DMS53 (cell line): ENCODE data around the gene FCHSD2.
"Not testable (repeated sequence)": the region's sequence is repeated elsewhere in the genome, so short reads cannot be mapped to it uniquely, and the experiment has no call there.

Source experiments
- DNase-seq: peaks from one replicate; lab custom pipeline; 2025; lab: John Stamatoyannopoulos, UW

The FCHSD2 gene

DNA sequence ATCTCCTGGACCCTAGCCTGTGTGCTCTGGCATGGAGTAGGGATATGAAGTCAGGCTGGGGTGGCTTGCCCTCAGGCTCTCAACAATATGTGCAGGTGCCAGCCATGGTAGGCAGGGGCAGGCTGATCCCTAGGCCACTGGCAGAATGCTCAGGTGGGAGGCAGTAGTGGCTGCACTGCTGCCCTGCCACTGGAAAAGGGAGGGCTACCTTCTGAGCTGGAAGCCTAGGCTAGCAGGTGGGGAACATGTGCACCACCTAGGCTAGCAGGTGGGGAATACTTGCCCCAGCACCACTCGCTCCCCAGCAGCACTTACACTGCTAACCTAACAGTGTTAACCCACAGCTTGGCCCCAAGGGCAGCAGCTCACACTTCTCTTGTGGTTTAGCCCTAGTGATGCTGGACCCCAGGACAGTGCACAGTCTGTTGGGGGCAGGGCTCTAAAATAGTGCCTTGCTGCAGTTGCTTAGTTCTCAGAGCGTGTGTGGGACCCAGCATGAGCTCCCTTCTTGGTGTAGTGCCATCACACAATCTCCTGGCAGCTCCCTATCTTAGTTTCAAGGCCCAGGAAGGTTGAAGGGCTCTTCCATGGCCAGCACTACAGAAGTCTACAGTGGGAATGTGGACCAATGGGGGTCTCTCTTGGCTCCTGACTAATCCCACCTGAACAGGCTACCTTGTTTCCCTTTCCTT lies 130.8 kb downstream of the FCHSD2 start:
- DNase-seq: no peak

GRCh38 chr11:73009972-73010371 lies 132.1 kb downstream of the FCHSD2 start:
- no peak for DNase-seq

- DNase-seq: no peak
These were observed 138.0 kb downstream of the FCHSD2 start for GRCh38 chr11:73004088-73004487.

- DNase-seq: no peak
These were observed 139.0 kb downstream of the FCHSD2 start for GRCh38 chr11:73003088-73003487.

DNA sequence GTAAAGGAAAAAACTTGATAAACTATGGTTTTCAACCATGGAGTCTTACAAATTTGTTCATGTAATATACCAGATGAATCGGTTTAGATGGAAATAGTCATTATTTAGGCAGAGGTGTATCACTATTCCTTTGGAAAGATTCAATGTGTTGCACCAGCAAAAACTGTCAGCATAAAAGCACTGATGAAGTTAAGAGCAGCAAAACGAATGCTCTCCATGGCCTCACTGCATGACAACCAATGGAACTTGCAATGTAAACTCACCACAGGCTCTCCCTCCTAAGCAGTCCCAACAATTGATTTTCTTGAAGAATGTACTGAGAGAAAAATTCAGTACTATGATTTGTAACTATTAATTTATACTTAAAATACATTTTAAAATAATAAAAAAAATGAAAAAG lies 139.9 kb downstream of the FCHSD2 start:
- DNase-seq: no peak

DNA sequence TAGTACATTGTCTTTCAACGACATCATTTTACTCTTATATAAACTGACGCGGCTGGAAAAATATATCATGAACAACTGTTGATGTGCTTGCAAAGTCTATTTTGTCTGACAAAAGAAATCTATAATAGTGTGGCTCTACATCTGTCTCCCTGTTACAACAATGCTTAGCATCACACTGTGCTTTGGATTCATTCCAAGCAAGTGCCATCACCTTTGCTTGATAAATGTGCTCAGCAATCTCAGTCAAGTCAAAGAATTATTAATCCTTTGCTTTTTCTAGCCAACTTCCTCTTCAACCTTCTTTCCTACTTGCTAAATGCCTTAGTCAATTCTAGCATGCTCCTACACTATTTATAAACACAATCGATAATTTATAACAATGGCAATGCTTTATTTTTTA lies 140.5 kb downstream of the FCHSD2 start:
- DNase-seq: no peak

- DNase-seq: no peak
These were observed 143.4 kb downstream of the FCHSD2 start for GRCh38 chr11:72998676-72999075.

DNA sequence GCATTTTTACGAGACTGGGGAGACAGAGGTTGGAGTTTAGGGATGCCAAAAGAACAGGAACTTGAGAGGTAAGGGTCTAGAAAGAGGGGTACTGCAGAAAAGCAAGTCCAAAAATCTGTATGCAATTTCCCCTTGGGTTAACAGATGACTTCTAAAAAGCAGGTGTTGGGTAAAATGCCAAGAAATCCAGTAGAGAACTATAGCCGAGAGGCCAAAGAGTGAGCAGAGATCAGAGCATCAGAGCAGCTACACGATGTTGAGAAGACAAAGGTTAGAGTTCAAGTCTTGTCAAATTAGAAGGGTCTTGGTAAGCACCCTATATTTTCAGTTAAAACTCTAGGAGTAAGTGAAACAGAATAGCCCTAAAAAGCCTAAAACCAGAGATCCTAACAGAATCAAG lies 145.2 kb downstream of the FCHSD2 start:
- DNase-seq: no peak

DNA sequence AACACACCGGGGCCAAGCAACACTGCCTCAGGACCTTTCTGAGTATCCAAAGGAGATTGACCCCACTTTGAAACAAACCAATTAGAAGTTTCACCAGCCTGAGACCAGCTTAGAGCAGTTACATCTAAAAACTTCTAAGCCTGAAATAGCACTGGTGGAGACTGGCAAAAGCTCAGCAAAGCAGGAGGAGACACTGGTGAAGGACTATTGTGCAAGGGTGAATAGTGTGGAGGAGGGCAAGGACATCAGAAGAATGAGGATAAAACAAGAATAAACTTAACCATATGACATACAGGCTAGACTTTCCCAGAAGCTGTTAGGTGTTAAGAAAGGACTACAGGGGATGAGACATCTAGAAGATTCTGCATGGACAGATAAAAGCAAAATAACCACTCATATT lies 152.4 kb downstream of the FCHSD2 start:
- no peak for DNase-seq

GRCh38 chr11:72988821-72989220 lies 153.3 kb downstream of the FCHSD2 start:
- DNase-seq: no peak

GRCh38 chr11:72985645-72986044 lies 156.5 kb downstream of the FCHSD2 start:
- peak; percentile 82 for DNase-seq

DNA sequence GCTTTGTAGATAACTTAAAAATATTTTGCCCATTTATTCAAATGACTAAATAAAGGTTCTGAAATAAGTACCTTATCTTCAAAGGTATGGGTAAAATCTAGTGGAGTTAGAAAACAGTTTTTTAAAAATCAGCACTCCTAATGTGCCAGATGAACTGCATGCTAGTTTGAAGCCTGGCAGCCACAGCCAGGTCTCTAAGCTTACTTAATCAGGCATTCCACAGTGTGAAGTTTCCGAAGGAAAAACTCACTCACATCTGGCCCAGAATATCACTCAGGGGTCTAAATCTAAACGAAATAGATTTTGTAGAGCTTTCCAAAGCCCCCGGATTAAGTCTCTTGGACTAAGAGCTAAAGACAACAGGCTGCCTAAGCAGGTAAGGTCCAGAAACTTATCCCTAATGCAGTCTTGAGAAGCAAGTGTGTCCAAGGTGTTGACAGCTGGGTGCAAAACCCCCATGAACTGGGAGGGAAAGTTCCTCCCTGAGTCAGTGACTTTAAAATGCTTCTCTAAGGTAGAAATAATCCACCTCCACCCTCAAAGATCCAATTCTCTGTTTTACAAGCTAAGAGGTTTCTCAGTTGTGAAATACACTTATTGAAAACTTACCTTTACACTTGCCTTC lies 157.6 kb downstream of the FCHSD2 start:
- no peak for DNase-seq

DNA sequence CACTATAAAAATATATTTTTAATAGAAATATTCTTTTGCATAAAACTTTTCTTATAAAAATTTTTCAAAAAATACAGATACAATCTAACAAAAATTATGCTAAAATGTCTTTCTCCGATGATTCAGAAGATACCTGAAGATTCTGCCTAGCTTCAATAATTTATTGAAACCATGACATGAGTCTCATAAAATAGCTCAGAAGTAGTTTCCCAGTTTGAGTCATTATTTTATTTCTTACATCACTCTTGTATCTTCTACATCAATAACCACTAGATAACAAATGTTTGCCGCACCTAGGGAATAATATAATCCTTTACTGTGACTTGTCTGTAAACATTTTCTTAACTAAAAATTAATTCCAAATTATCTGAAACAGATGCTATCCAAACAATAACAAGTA lies 158.6 kb downstream of the FCHSD2 start:
- no peak for DNase-seq

DNA sequence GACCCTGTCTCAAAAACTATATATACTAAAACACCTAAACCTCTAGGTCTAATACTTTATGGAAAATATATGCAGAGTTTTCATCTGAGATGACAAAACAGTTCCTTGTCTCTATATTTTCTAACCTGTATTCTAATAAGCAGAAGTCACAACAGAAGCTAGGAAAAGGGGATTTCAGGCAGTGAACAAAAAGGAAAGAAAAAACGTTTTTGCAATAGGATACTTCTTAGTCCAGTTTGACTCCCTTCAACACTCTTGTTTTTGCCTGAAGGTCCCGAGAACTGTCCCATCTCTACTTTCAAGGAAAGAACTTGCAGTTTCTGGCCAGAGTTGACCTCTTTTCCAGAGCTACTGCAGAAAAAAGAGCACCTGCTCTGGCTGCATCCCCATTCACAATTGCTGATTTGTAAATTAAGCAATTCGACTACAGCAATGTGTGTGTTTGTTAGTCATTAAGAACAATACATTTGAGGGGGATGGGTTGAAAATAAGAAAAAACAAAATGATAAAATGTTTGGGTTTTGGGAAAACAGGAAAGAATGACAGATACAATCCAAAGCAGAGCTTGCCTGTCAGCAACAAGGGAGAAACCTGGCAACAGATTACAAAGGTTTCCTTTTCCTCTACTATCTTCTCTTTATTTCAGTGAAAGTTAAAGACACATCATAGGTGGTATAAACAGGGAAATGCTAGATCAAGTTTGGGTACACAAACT lies 160.0 kb downstream of the FCHSD2 start:
- DNase-seq: no peak

- DNase-seq: no peak
These were observed 161.0 kb downstream of the FCHSD2 start for GRCh38 chr11:72981080-72981479.

GRCh38 chr11:72977782-72978181 lies 164.3 kb downstream of the FCHSD2 start:
- not testable (repeated sequence) for DNase-seq

DNA sequence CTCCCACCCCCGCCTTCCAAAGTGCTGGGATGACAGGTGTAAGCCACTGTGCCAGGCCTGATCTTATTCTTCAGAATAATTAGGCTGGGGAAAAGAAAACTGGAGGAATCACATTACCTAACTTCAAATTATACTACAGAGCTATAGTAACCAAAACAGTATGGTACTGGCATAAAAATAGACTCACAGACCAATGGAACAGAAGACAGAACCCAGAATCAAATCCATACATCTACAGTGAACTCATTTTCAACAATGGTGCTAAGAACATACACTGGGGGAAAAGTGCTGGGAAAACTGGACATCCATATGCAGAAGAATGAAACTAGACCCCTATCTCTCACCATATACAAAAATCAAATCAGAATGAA lies 165.6 kb downstream of the FCHSD2 start:
- not testable (repeated sequence) for DNase-seq

DNA sequence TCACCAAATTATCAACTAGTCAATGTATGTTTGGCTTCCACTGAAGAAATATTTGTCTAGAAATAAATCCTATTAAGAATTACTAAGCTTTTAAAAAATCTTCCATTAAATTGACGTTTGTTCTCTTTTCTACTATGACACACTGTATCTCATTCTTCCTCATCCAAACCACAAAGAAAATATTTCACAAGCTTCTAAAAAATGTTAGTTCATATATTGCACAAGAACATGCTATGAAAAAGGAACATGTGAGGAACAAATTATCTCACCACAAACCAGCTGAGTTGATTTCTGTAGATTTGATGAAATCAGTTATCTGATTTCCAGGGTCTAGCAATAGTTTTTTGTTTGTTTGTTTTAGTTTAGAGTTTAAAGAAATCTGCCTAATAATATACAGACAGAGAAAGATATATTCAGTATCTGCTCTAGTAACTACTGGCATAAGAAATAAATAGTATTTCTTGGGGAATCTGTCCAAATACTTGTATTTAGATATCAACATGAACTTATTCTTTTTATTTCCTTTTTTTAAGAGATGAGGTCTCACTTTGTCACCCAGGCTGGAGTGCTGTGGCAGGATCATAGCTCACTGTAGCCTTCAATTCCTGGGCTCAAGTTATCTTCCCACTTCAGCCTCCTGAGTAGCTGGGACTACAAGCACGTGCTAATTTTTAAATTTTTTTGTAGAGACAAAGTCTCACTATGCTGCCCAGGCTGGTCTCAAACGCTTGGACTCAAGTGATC lies 166.2 kb downstream of the FCHSD2 start:
- DNase-seq: no peak

- no peak for DNase-seq
These were observed 167.5 kb downstream of the FCHSD2 start for GRCh38 chr11:72974487-72975205.

- no peak for DNase-seq
These were observed 169.5 kb downstream of the FCHSD2 start for GRCh38 chr11:72972496-72973128.

DNA sequence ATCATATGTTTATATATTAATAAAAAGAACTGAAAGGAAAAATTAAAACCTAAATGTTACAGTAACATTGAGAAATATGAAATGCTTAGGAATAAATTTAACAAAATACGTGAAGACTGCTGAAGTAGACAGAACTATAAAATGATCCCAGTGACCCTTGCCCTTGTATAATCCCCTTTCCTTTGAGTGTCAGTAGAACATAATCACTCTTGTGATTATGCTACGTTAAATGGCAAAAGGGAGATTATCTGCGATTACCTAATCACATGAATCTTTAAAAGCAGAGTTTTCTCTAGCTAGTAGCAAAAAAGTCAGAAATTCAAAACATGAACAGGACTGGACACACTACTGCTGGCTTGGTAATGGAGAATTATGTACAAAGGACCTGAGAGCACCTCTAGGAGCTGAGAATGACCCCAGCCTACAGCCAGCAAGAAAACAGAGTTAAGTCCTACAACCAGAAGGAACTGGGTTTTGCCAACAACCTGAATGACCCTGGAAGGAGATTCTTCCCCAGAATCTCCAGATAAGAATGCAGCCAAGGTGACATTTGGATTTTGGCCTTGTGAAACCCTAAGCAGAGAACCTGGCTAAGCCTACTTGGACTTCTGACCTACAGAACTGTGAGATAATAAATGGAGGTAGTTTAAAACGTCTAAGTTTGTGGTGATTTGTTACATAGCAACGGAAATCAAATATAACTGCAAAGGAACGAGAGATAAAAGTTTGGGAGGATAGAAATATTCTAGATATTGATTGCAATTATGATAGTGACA lies 170.7 kb downstream of the FCHSD2 start:
- DNase-seq: no peak
